Osteoblast (primary cell): ENCODE measurements around the gene AAK1. TPM values are rescaled to one million over a fixed set of nuclear protein-coding genes. Genes with fewer than 3 reads are reported as not detected.

ENCODE experiments used
- DNase-seq: peaks from one replicate; pipeline ENCODE4 v3.0.0; 2011; ENCODE audit warnings: low spot score, mixed read lengths; ENCODE audit not compliant: insufficient read length; ENCODE audit errors: missing footprints
- H2AFZ ChIP-seq: 2 replicates; pipeline ENCODE4 v1.6.0; 2011; ENCODE audit warnings: mild to moderate bottlenecking, low read length
- H3K27ac ChIP-seq: 2 replicates; pipeline ENCODE4 v1.5.1; 2011; ENCODE audit warnings: mild to moderate bottlenecking, low read depth, low read length, moderate library complexity
- H3K27me3 ChIP-seq: 2 replicates; pipeline ENCODE4 v1.6.0; 2012; ENCODE audit warnings: mild to moderate bottlenecking, control low read depth, inconsistent platforms, low read length, moderate library complexity; ENCODE audit not compliant: insufficient read depth
- H3K36me3 ChIP-seq: 2 replicates; pipeline ENCODE4 v1.5.1; 2011; ENCODE audit warnings: mild to moderate bottlenecking, low read length, control low read depth, moderate library complexity; ENCODE audit not compliant: insufficient read depth
- H3K4me1 ChIP-seq: 2 replicates; pipeline ENCODE4 v1.5.1; 2011; ENCODE audit warnings: mild to moderate bottlenecking, low read length, control low read depth, moderate library complexity; ENCODE audit not compliant: insufficient read depth
- H3K4me2 ChIP-seq: 2 replicates; pipeline ENCODE4 v1.6.0; 2011; ENCODE audit warnings: mild to moderate bottlenecking, low read length; ENCODE audit not compliant: insufficient read depth
- H3K4me3 ChIP-seq: fragments of 200-600 bp; sonication (generic); 3 replicates; pipeline ENCODE4 v1.5.1; 2012; ENCODE audit warnings: mild to moderate bottlenecking, low read length, inconsistent platforms; ENCODE audit not compliant: insufficient read depth
- H3K79me2 ChIP-seq: 2 replicates; pipeline ENCODE4 v1.6.0; 2012; ENCODE audit warnings: mild to moderate bottlenecking, low read length, control low read depth, inconsistent platforms; ENCODE audit not compliant: insufficient read depth
- H3K9me3 ChIP-seq: 2 replicates; pipeline ENCODE4 v1.5.1; 2011; ENCODE audit warnings: low read depth, low read length, control low read depth
- H4K20me1 ChIP-seq: 2 replicates; pipeline ENCODE4 v1.6.0; 2012; ENCODE audit warnings: mild to moderate bottlenecking, low read length, control low read depth; ENCODE audit not compliant: insufficient read depth
- total RNA-seq: library from RNA; depleted of rRNA; stranded (reverse); fragments of >200 nt; gene quantifications from 2 replicates; pipeline ENCODE4 v1.2.3, GENCODE V29; 2012
- TF ChIP-seq, protein P1 (sequence below): IDR thresholded peaks from 2 replicates; pipeline ENCODE4 v1.5.1; 2011; ENCODE audit warnings: mild to moderate bottlenecking, low read depth, low read length, moderate library complexity; ENCODE audit errors: extremely low read depth

AAK1 gene
- total RNA-seq, 1 donor, result 61.9 TPM

DNA sequence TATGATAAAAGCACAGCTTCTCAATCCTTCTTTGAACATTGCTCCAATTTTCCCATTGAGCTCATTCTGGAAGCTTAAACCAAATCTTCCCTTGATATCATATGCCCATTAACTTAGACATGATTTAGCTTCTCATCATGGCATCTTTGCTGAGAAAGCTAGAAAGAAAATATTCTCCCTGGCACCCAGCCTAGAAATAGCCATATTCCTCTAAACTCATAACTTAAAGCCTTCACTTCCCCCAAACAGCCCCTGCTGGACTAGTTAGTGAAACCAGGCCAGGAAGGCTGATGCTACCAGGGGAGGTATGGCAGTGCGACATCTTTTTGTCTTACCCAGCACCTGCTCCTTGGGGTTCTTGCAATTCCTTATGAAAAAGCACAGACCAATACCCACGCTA, 4.3 kb downstream of the AAK1 start:
- Histone ChIP-seq H3K4me3 (no peak overlapping the region), H3K4me1 (peaks cover 30% of the 10 kb centered on the region), H3K4me2 (peak overlapping the region; percentile 35)

DNA sequence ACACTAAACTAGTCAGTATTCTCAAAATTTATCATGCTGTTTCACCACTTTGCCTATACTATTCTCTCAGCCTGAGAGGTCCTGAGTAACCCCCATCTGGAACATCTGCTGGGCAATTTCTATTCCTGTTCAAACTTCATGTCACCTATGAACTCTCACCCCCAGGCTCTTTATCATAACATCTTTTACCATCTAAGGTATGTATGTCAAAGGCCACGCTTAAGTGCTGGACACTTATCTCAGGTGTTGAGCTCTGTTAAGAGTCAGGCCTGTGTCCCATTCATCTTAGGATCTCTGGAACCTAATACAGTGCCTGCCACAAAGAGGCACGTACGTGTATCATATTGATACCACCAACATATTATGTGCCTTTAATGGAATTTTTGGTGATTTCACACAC, 4.9 kb downstream of the AAK1 start:
- H3K4me2 ChIP-seq, result no peak overlapping the region
- H3K36me3 ChIP-seq, result peaks cover 11% of the 10 kb centered on the region
- DNase-seq, result no peak
- H3K9me3 ChIP-seq, result no peaks in the 10 kb centered on the region
- peaks cover 92% of the 10 kb centered on the region for H3K79me2 ChIP-seq
- no peaks in the 10 kb centered on the region for H3K27me3 ChIP-seq
- H4K20me1 ChIP-seq, result peaks cover 78% of the 10 kb centered on the region
- no peak overlapping the region for H3K27ac ChIP-seq
- H3K4me1 ChIP-seq, result peaks cover 29% of the 10 kb centered on the region
- TF ChIP-seq, protein P1, sequence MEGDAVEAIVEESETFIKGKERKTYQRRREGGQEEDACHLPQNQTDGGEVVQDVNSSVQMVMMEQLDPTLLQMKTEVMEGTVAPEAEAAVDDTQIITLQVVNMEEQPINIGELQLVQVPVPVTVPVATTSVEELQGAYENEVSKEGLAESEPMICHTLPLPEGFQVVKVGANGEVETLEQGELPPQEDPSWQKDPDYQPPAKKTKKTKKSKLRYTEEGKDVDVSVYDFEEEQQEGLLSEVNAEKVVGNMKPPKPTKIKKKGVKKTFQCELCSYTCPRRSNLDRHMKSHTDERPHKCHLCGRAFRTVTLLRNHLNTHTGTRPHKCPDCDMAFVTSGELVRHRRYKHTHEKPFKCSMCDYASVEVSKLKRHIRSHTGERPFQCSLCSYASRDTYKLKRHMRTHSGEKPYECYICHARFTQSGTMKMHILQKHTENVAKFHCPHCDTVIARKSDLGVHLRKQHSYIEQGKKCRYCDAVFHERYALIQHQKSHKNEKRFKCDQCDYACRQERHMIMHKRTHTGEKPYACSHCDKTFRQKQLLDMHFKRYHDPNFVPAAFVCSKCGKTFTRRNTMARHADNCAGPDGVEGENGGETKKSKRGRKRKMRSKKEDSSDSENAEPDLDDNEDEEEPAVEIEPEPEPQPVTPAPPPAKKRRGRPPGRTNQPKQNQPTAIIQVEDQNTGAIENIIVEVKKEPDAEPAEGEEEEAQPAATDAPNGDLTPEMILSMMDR, result no peak
- no peak overlapping the region for H2AFZ ChIP-seq
- H3K4me3 ChIP-seq, result no peak overlapping the region

More for the DNA sequence above, 4.3 kb downstream of the AAK1 start:
- Histone ChIP-seq H3K27ac (no peak overlapping the region), H3K27me3 (no peaks in the 10 kb centered on the region), H3K36me3 (peaks cover 11% of the 10 kb centered on the region), H3K79me2 (peaks cover 87% of the 10 kb centered on the region), H3K9me3 (no peaks in the 10 kb centered on the region), H4K20me1 (peaks cover 75% of the 10 kb centered on the region), H2AFZ (no peak overlapping the region)
- DNase-seq, result no peak
- TF ChIP-seq, protein P1, result no peak

DNA sequence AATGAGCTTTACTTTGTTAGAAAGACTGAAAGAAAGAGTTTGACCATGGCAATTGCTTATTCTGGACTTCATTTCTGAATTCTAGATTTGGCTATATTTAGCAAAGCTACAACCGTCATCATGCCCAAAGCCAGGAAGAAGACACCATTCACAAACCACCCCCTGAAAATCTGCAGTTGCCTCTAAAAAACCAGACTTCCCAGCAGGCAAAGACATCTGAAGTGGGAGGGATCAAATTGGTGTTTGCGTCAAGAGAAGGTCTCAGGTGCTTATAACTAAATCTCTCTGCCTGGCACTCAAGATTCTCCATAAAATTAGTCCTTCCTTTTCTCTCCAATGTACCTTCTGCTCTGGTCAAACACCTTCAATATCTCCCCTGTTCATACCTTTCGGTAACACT, 5.6 kb downstream of the AAK1 start:
- Histone ChIP-seq H2AFZ (no peak overlapping the region), H4K20me1 (peaks cover 78% of the 10 kb centered on the region), H3K4me2 (no peak overlapping the region), H3K27me3 (no peaks in the 10 kb centered on the region), H3K36me3 (peaks cover 11% of the 10 kb centered on the region), H3K4me1 (peaks cover 29% of the 10 kb centered on the region), H3K79me2 (peaks cover 99% of the 10 kb centered on the region), H3K9me3 (no peaks in the 10 kb centered on the region), H3K27ac (no peak overlapping the region), H3K4me3 (no peak overlapping the region)
- TF ChIP-seq, protein P1, result no peak
- no peak for DNase-seq

DNA sequence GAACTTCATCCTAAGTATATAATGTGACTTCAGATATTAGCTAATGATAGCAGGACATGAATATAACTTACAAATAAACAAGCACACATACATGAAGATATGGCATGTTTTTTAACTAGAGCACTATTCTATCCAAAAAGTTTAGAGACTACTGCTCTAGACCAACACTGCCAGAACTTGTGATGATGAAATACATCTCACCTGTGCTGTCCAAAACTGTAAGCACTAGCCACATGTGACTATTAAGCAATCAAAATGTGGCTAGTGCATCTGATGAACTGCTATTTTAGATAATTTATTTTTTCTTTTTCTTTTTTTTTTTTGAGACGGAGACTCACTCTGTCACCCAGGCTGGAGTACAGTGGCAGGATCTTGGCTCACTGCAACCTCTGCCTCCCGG, 7.1 kb downstream of the AAK1 start:
- Histone ChIP-seq H3K4me2 (no peak overlapping the region), H3K27ac (no peak overlapping the region), H3K9me3 (no peaks in the 10 kb centered on the region), H3K36me3 (peaks cover 11% of the 10 kb centered on the region), H3K79me2 (peaks cover 95% of the 10 kb centered on the region), H4K20me1 (peaks cover 77% of the 10 kb centered on the region), H3K4me3 (no peak overlapping the region), H2AFZ (no peak overlapping the region), H3K27me3 (no peaks in the 10 kb centered on the region), H3K4me1 (peaks cover 25% of the 10 kb centered on the region)
- TF ChIP-seq, protein P1, result no peak
- no peak for DNase-seq
